Fibroblast of pulmonary artery (primary cell): ENCODE results near the gene MOB3C.

ENCODE experiments used
- DNase-seq: peaks from one replicate; pipeline ENCODE4 v3.0.0-alpha.2; 2010; ENCODE audit warnings: low read depth
- H3K4me3 ChIP-seq: replicated peaks from 2 replicates; pipeline ENCODE4 v1.5.1; 2011; ENCODE audit warnings: low read depth, mild to moderate bottlenecking, control low read depth, low read length, moderate library complexity
- CTCF ChIP-seq: IDR thresholded peaks from 2 replicates; pipeline ENCODE4 v1.5.1; 2011; ENCODE audit warnings: mild to moderate bottlenecking, control low read depth, low read length, inconsistent platforms; ENCODE audit errors: missing control alignments

MOB3C gene

DNA sequence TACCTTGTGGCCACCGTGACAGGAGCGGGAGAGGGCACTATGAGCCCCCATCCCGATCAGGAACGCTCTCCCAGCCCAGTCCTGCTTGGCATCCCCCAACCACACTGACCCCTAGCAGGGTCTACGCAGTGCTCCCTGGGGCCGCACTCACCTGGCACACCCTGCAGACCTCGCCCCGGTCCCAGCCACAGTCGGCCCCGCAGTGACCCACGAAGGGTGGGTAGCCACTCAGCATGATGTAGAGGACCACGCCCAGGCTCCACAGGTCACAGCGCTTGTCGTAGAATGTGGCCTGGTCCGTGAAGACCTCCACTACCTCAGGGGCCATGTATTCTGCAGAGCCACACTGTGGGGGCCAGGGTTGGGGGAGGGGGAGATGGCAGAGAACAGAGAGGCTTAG, 54.1 kb downstream of the MOB3C start:
- no peak overlapping the region for H3K4me3 ChIP-seq
- no peak for TF ChIP-seq CTCF
- no peak for DNase-seq

- DNase-seq, result no peak
- no peak overlapping the region for H3K4me3 ChIP-seq
- no peak for TF ChIP-seq CTCF
Observed at GRCh38 chr1:46558966-46559365, 57.6 kb downstream of the MOB3C start.

DNA sequence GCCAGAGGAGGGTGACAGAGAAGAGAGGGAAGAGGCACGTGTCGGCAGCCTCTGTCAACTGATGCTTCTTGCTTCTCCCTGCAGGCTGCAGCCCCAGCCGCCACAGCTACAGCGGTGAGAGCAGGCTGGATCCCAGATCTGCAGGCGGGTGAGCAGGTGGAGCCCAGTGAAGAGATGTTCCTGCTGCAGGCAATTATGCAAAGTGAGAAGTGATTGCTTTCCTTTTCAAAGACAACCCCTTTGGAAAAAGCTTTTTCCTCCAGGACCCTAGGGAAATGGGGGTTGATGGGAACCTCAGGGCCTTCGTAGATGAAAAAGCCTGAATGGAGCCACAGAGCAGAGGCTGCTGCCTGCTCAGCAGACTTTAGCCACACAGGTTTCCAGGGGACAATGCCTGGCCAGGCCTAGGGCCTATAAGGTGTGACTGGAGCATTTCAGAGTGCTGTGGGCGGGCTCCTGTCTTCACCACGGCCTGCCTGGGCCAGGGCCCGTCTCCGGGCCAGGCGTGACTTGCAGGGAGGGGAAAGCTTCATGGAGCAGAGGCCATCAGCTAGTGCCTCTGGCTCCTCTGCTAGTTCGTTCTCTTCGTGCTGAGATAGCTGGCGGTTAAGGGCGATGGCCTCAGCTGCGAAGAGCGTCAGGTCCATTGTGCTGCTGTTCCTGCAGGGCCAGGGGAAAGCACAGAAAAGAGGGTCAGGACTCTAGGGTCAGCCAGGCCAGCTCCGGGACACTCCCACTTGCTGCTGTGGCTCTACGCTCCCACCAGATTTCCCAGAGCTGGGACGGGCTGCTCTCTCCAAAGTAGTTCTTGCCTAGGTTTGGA, 58.3 kb downstream of the MOB3C start:
- H3K4me3 ChIP-seq, result no peak overlapping the region
- TF ChIP-seq CTCF, result no peak
- no peak for DNase-seq
